Measurements from ENCODE around the gene GSK3B. TPM values are rescaled to one million over a fixed set of nuclear protein-coding genes. Genes with fewer than 3 reads are reported as not detected.

The GSK3B gene
- total RNA-seq, 2 donors from 2014 or later = 36.7 to 47.9 TPM

DNA sequence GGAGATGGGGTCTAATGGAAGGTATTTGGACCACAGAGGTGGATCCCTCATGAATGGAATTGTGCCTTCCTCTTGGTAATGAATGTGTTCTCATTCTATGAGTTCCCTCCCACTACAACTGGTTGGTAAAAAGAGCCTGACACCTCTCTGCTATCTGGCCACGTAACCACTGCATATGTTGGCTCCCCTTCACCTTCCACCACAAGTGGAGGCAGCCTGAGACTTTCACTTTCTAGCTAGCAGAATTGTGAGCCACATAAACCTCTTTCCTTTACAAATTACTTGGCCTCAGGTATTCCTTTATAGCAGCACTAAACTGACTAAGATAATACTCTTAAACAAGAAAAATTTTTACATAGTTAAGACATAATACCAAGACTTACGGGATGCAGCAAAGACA lies 157.0 kb downstream of the GSK3B start:
- no peak overlapping the region for H3K4me3 ChIP-seq
- intact Hi-C loops (cut with DNase I) = no loop called here
- H3K27me3 ChIP-seq (replicated peaks; ENCODE audit: insufficient read depth) = no peaks in the 10 kb centered on the region
- TF ChIP-seq CTCF (IDR thresholded peaks at IDR 0.05) = no peak
- TF ChIP-seq POLR2A (IDR thresholded peaks at IDR 0.05) = no peak
- TF ChIP-seq POLR2AphosphoS5 (IDR thresholded peaks at IDR 0.05) = no peak
- H3K27ac ChIP-seq = no peak overlapping the region
- H3K9me3 ChIP-seq = no peaks in the 10 kb centered on the region
- no peaks in the 10 kb centered on the region for H3K36me3 ChIP-seq
- H3K4me1 ChIP-seq (replicated peaks) = no peaks in the 10 kb centered on the region
- 81% methylated on average over 2 of the region's 2 CpGs for WGBS
- no peak for DNase-seq (ENCODE audit: low spot score)

- Histone ChIP-seq H3K27ac (no peak overlapping the region), H3K36me3 (no peaks in the 10 kb centered on the region), H3K4me1 (replicated peaks) (no peaks in the 10 kb centered on the region), H3K27me3 (replicated peaks; ENCODE audit: insufficient read depth) (no peaks in the 10 kb centered on the region), H3K4me3 (no peak overlapping the region), H3K9me3 (no peaks in the 10 kb centered on the region)
- DNase-seq (ENCODE audit: low spot score) = no peak
- intact Hi-C loops (cut with DNase I) = no loop called here
- TF ChIP-seq POLR2A (IDR thresholded peaks at IDR 0.05) (no peak), POLR2AphosphoS5 (IDR thresholded peaks at IDR 0.05) (no peak), CTCF (IDR thresholded peaks at IDR 0.05) (no peak)
- 78% methylated on average over 3 of the region's 3 CpGs for WGBS
These were observed 160.0 kb downstream of the GSK3B start for GRCh38 chr3:119934249-119934648.

DNA sequence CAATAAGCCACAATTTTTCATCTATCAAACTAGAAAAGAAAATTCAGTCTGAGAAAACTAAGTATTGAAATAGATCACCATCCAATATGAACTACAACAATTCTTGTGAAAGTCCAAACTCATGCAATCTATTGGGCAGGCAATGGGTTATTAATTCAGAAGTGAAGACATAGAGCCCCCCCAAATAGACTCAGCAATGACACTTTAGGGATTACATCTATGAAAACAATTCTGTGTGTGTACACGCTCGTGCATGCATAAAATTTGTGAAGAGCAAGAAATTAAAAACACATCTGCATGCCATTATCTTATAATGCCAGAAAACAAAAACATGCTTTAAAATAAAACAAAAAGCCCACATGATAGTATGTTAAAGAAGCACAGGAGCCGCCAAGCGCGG lies 161.0 kb downstream of the GSK3B start:
- H3K27me3 ChIP-seq (replicated peaks; ENCODE audit: insufficient read depth) = no peaks in the 10 kb centered on the region
- no peaks in the 10 kb centered on the region for H3K4me1 ChIP-seq (replicated peaks)
- H3K4me3 ChIP-seq = no peak overlapping the region
- WGBS = 95% methylated on average over 5 of the region's 5 CpGs
- intact Hi-C loops (cut with DNase I) = no loop called here
- H3K36me3 ChIP-seq = no peaks in the 10 kb centered on the region
- no peak for DNase-seq (ENCODE audit: low spot score)
- H3K27ac ChIP-seq = no peak overlapping the region
- H3K9me3 ChIP-seq = no peaks in the 10 kb centered on the region
- no peak for TF ChIP-seq POLR2A (IDR thresholded peaks at IDR 0.05)
- no peak for TF ChIP-seq POLR2AphosphoS5 (IDR thresholded peaks at IDR 0.05)
- no peak for TF ChIP-seq CTCF (IDR thresholded peaks at IDR 0.05)

- 96% methylated on average over 1 of the region's 1 CpG for WGBS
- no peak overlapping the region for H3K27ac ChIP-seq
- H3K4me1 ChIP-seq (replicated peaks) = no peaks in the 10 kb centered on the region
- H3K36me3 ChIP-seq = no peaks in the 10 kb centered on the region
- no peak for TF ChIP-seq CTCF (IDR thresholded peaks at IDR 0.05)
- TF ChIP-seq POLR2A (IDR thresholded peaks at IDR 0.05) = no peak
- no peak for TF ChIP-seq POLR2AphosphoS5 (IDR thresholded peaks at IDR 0.05)
- H3K27me3 ChIP-seq (replicated peaks; ENCODE audit: insufficient read depth) = no peaks in the 10 kb centered on the region
- no peak for DNase-seq (ENCODE audit: low spot score)
- no peaks in the 10 kb centered on the region for H3K9me3 ChIP-seq
- intact Hi-C loops (cut with DNase I) = no loop called here
- H3K4me3 ChIP-seq = no peak overlapping the region
These were observed 164.0 kb downstream of the GSK3B start for GRCh38 chr3:119930286-119930685.

GRCh38 chr3:119927190-119927589 lies 167.1 kb downstream of the GSK3B start:
- H3K27ac ChIP-seq = no peak overlapping the region
- no peak for DNase-seq (ENCODE audit: low spot score)
- no peaks in the 10 kb centered on the region for H3K9me3 ChIP-seq
- no peak for TF ChIP-seq POLR2AphosphoS5 (IDR thresholded peaks at IDR 0.05)
- no peak for TF ChIP-seq POLR2A (IDR thresholded peaks at IDR 0.05)
- no peak for TF ChIP-seq CTCF (IDR thresholded peaks at IDR 0.05)
- H3K27me3 ChIP-seq (replicated peaks; ENCODE audit: insufficient read depth) = no peaks in the 10 kb centered on the region
- H3K4me1 ChIP-seq (replicated peaks) = no peaks in the 10 kb centered on the region
- intact Hi-C loops (cut with DNase I) = no loop called here
- H3K4me3 ChIP-seq = no peak overlapping the region
- 95% methylated on average over 2 of the region's 2 CpGs for WGBS
- no peaks in the 10 kb centered on the region for H3K36me3 ChIP-seq

Measured in prostate gland (tissue), 2 donors.